ENCODE measurements around the gene HOMER1. TPM values are rescaled to one million over a fixed set of nuclear protein-coding genes. Genes with fewer than 3 reads are reported as not detected.

The HOMER1 gene
- total RNA-seq, 4 donors from 2014 or later, result 26.1 to 42.9 (median 37.9) TPM

DNA sequence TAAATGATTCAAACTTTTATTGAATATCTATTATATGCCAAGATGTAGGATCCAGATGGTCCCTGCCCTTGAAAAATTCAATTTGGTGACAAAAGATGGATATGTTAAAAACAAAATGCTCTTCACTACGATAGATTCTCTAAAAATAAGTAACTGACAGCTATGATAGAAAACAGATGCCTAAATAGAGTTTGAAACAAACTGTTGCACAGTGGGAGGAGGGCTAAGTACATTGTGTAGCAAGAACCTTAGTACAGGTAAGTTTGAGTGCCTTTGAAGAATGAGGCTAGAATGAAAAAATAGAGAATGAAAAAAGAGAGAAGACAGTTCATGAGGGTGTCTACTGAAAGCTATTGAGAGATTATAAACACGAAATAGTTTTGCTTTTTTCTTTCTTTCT, 54.3 kb downstream of the HOMER1 start:
- TF ChIP-seq POLR2A (IDR thresholded peaks at IDR 0.05), result no peak
- TF ChIP-seq, protein P1, sequence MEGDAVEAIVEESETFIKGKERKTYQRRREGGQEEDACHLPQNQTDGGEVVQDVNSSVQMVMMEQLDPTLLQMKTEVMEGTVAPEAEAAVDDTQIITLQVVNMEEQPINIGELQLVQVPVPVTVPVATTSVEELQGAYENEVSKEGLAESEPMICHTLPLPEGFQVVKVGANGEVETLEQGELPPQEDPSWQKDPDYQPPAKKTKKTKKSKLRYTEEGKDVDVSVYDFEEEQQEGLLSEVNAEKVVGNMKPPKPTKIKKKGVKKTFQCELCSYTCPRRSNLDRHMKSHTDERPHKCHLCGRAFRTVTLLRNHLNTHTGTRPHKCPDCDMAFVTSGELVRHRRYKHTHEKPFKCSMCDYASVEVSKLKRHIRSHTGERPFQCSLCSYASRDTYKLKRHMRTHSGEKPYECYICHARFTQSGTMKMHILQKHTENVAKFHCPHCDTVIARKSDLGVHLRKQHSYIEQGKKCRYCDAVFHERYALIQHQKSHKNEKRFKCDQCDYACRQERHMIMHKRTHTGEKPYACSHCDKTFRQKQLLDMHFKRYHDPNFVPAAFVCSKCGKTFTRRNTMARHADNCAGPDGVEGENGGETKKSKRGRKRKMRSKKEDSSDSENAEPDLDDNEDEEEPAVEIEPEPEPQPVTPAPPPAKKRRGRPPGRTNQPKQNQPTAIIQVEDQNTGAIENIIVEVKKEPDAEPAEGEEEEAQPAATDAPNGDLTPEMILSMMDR (IDR thresholded peaks at IDR 0.05), result no peak
- Histone ChIP-seq H3K4me1 (peaks cover 0 to 4% of the 10 kb centered on the region in 2 donors), H3K27me3 (no peaks in the 10 kb centered on the region), H3K27ac (no peak overlapping the region), H3K9me3 (no peaks in the 10 kb centered on the region), H3K36me3 (no peaks in the 10 kb centered on the region), H3K4me3 (replicated peaks in 1 of 3) (no peak overlapping the region)
- DNase-seq, result no peak
- intact Hi-C loops (cut with DNase I), result loop anchor here (5.0 kb wide), 1 partner anchor 327 kb away; no protein-coding TSS in a partner anchor
- 89 to 93% methylated on average over 2 of the region's 2 CpGs for WGBS, 2 donors

DNA sequence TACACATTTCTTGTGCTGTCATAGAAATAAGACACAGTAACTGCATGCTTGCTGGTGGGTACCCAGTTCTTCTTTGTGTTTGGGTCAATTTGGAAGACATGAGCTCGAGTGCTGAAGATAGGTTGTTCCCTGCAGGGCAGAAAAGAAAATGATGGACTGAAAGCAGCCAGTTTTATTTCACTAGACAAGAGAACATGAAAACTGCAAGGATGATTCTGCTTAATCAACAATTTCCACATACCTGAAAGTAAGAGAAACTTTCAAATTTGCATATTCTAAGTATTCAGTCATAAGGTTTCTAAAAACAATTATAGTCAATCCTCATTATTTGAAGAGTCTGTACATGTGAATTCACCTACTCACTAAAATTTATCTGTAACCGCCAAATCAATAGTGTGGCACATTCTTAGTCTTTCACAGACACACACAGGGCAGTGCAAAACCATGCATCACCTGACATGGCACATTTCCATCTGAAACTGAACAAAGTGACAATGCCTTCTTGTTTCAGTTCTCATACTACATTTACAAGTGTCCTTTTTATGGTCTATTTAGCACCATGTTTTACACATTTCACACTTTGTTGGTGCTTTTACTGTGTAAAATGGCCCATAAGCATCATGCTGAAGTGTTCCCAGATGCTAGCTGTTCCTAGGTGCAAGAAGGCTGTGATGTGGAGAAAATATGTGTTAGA, 56.9 kb downstream of the HOMER1 start:
- H3K27ac ChIP-seq, result no peak overlapping the region
- 92 to 93% methylated on average over 2 of the region's 2 CpGs for WGBS, 2 donors
- peaks cover 0 to 8% of the 10 kb centered on the region in 2 donors for H3K4me1 ChIP-seq
- TF ChIP-seq, protein P1 (IDR thresholded peaks at IDR 0.05), result no peak
- no peak for TF ChIP-seq POLR2A (IDR thresholded peaks at IDR 0.05)
- H3K27me3 ChIP-seq, result no peaks in the 10 kb centered on the region
- peak in 1 of 2 donors; percentile 6 for DNase-seq
- intact Hi-C loops (cut with DNase I), result no loop called here
- no peaks in the 10 kb centered on the region for H3K36me3 ChIP-seq
- H3K9me3 ChIP-seq, result no peaks in the 10 kb centered on the region
- H3K4me3 ChIP-seq (replicated peaks in 1 of 3), result no peak overlapping the region

DNA sequence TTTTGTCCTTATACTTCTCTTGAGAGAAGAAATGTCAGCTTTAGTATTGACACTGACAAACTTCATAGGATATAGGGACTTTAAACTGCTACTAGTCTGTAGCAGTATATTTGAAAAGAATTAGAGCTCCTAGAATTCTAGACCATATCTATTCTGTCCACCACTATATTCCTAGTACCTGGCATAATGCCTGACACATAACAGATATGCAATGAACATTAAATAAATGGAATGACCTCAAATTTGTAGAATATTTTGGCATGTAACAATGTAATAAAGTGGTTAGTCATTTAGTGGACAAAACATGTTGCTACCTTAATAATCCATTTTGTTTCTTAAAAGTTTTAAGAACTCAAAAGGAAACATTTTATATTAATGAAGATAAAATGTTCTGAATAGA, 57.5 kb downstream of the HOMER1 start:
- Histone ChIP-seq H3K36me3 (no peaks in the 10 kb centered on the region), H3K9me3 (no peaks in the 10 kb centered on the region), H3K27ac (no peak overlapping the region), H3K27me3 (no peaks in the 10 kb centered on the region), H3K4me3 (replicated peaks in 1 of 3) (no peak overlapping the region), H3K4me1 (peaks cover 0 to 8% of the 10 kb centered on the region in 2 donors)
- intact Hi-C loops (cut with DNase I), result no loop called here
- no peak for DNase-seq
- TF ChIP-seq, protein P1 (IDR thresholded peaks at IDR 0.05), result no peak
- no peak for TF ChIP-seq POLR2A (IDR thresholded peaks at IDR 0.05)

DNA sequence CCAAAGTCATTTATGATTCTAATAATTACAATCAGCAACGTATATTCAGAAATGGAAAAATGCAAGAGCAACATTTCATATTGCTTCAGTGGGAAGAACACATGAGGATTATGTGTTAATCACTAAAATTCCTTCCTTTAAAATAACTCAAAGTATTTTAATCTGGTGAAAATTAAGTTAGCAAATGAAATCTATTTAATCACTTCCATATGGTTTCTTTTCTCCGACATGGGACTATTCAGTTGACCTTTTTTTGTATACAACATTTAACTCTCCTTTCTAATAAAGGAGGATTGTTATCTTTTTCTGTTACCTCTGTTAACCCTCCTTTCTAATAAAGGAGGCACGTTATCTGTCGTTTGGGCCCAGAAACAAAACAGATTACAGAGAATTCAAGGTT, 59.9 kb downstream of the HOMER1 start:
- WGBS, 2 donors, result 75 to 86% methylated on average over 4 of the region's 4 CpGs
- peaks cover under 1 to 12% of the 10 kb centered on the region in 2 donors for H3K4me1 ChIP-seq
- H3K9me3 ChIP-seq, result no peaks in the 10 kb centered on the region
- intact Hi-C loops (cut with DNase I), result no loop called here
- H3K27ac ChIP-seq, result no peak overlapping the region
- H3K36me3 ChIP-seq, result no peaks in the 10 kb centered on the region
- no peaks in the 10 kb centered on the region for H3K27me3 ChIP-seq
- H3K4me3 ChIP-seq (replicated peaks in 1 of 3), result no peak overlapping the region
- DNase-seq, result no peak
- TF ChIP-seq, protein P1 (IDR thresholded peaks at IDR 0.05), result no peak
- TF ChIP-seq POLR2A (IDR thresholded peaks at IDR 0.05), result no peak

DNA sequence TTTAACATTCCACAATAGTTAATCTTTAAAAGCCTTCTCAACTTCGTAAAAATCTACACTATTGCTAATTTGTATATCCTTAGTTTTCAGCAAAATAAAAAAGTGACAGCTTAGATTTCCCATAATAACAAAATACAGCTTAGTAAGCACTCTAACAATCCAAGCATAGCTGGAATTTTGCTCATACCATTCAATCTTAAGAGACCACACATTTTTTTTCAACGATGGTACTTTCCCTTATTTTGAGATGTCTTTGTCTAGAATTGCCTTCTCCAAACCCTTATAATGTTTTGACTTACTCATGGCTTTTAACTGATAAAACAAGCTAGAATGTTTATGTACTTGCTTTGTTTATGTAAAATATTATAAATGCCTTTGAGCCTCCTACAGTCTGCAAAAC, 65.6 kb downstream of the HOMER1 start:
- peaks cover 12 to 13% of the 10 kb centered on the region in 2 donors for H3K4me1 ChIP-seq
- peak overlapping the region; percentile 36 to 67 (median 58) for H3K27ac ChIP-seq
- 37% methylated on average over 2 of the region's 2 CpGs for WGBS, 2 donors
- no peak for TF ChIP-seq POLR2A (IDR thresholded peaks at IDR 0.05)
- TF ChIP-seq, protein P1 (IDR thresholded peaks at IDR 0.05), result no peak
- no peak overlapping the region for H3K4me3 ChIP-seq (replicated peaks in 1 of 3)
- intact Hi-C loops (cut with DNase I), result no loop called here
- H3K36me3 ChIP-seq, result no peaks in the 10 kb centered on the region
- no peaks in the 10 kb centered on the region for H3K27me3 ChIP-seq
- DNase-seq, result no peak
- H3K9me3 ChIP-seq, result no peaks in the 10 kb centered on the region
